ENCODE data around the gene CNR2. TPM values are rescaled to one million over a fixed set of nuclear protein-coding genes. Genes with fewer than 3 reads are reported as not detected.

Gene CNR2
- total RNA-seq, 1 donor from 2014 or later, result not detected

DNA sequence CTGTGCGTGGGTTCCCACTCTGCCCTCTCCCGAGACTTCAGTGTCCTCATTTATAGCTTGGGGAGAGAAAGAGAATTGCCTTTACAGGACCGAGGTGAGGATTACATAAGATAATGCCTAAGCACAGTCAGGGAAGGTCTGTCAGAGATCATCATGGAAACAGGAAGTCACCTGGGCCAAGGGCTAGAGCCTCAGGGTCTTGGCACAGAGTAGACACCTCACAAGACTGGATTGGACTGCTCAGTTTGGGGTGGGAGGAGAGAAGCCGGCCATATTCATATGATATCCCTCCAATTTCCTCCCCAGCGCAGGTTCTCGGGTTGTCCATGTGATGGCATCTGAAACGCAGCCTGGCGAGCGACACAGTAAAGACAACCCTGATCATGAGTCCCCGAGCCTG, 3.8 kb downstream of the CNR2 start:
- H3K27me3 ChIP-seq, result no peaks in the 10 kb centered on the region
- peaks cover 5% of the 10 kb centered on the region for H3K4me1 ChIP-seq
- no peaks in the 10 kb centered on the region for H3K36me3 ChIP-seq
- no peak overlapping the region for H3K4me3 ChIP-seq
- H3K27ac ChIP-seq, result no peak overlapping the region
- intact Hi-C loops (cut with DNase I), result no loop called here
- H3K9me3 ChIP-seq, result no peaks in the 10 kb centered on the region
- TF ChIP-seq POLR2A (IDR thresholded peaks at IDR 0.05) (no peak), POLR2AphosphoS5 (IDR thresholded peaks at IDR 0.05; ENCODE audit: insufficient read depth in 1 of 2, low read depth in 1 of 2) (no peak)
- TF ChIP-seq, protein P1, sequence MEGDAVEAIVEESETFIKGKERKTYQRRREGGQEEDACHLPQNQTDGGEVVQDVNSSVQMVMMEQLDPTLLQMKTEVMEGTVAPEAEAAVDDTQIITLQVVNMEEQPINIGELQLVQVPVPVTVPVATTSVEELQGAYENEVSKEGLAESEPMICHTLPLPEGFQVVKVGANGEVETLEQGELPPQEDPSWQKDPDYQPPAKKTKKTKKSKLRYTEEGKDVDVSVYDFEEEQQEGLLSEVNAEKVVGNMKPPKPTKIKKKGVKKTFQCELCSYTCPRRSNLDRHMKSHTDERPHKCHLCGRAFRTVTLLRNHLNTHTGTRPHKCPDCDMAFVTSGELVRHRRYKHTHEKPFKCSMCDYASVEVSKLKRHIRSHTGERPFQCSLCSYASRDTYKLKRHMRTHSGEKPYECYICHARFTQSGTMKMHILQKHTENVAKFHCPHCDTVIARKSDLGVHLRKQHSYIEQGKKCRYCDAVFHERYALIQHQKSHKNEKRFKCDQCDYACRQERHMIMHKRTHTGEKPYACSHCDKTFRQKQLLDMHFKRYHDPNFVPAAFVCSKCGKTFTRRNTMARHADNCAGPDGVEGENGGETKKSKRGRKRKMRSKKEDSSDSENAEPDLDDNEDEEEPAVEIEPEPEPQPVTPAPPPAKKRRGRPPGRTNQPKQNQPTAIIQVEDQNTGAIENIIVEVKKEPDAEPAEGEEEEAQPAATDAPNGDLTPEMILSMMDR (IDR thresholded peaks at IDR 0.05), result no peak
- DNase-seq (ENCODE audit: extremely low spot score in 2 of 2), result no peak

DNA sequence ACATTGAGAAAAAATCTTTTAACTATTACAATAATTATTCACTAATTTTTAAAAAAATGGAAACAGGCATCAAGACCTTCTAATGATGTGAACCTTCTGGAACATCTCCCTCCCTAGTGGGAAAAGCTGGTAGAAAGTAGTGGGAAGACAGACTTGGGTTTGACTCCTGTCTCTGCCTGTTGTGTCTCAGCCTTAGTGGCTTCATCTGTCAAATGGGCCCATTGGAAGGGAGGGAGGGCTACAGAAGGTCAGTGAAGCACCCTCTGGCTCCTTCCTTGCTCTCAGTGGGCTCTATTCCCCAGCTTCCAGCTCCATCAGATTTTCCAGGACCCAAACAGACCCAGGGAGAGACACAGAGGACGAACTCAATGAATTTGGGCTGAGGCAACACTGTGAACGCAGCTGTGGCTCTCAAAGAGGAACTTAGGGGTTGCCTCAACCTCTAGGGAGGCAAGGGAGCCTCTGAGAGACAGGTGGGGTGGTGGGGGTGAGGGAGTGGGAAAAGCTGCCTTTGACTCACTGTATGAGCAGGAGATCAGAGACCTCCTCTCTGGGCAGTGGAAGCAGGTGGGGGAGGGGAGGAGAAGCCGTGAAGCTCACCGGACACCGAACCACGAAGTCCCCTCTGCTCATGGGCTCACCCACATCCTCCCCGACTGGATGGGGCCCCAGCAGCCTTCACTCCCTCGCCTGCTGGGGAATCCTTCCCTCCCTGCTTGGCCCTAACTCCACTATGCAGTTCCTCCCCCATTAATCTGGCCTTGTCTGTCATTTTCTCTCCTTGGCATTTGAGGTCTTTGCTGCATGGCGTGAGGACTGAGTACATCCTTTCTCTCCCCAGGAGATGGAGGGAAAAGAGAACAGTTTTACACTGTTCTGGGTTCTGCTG, 4.5 kb downstream of the CNR2 start:
- Histone ChIP-seq H3K36me3 (no peaks in the 10 kb centered on the region), H3K4me1 (peaks cover 5% of the 10 kb centered on the region), H3K4me3 (no peak overlapping the region), H3K27me3 (no peaks in the 10 kb centered on the region), H3K27ac (no peak overlapping the region), H3K9me3 (no peaks in the 10 kb centered on the region)
- intact Hi-C loops (cut with DNase I), result no loop called here
- DNase-seq (ENCODE audit: extremely low spot score in 2 of 2), result no peak
- no peak for TF ChIP-seq POLR2A (IDR thresholded peaks at IDR 0.05)
- TF ChIP-seq, protein P1 (IDR thresholded peaks at IDR 0.05), result no peak
- TF ChIP-seq POLR2AphosphoS5 (IDR thresholded peaks at IDR 0.05; ENCODE audit: insufficient read depth in 1 of 2, low read depth in 1 of 2), result no peak

DNA sequence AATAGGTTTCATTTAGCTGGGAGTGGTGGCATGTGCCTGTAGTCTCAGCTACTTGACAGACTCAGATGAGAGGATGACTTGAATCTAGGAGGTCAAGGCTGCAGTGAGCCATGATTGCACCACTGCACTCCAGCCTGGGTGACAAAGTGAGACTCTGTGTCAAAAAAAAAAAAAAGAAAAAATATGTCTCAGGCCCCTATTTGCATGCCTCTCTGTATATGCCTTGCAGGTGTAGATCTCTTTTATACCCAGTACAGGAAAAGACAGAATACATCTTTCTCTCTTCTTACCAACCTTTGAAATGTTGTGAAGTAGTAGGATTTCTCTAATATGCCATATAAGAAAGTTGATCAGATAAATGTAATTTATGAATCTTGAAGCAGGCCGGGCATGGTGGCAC, 6.4 kb downstream of the CNR2 start:
- DNase-seq (ENCODE audit: extremely low spot score in 2 of 2), result no peak
- intact Hi-C loops (cut with DNase I), result no loop called here
- Histone ChIP-seq H3K27me3 (no peaks in the 10 kb centered on the region), H3K4me3 (no peak overlapping the region), H3K36me3 (no peaks in the 10 kb centered on the region), H3K9me3 (no peaks in the 10 kb centered on the region), H3K27ac (no peak overlapping the region), H3K4me1 (peaks cover 5% of the 10 kb centered on the region)
- TF ChIP-seq, protein P1 (IDR thresholded peaks at IDR 0.05), result no peak
- TF ChIP-seq POLR2A (IDR thresholded peaks at IDR 0.05), result no peak
- no peak for TF ChIP-seq POLR2AphosphoS5 (IDR thresholded peaks at IDR 0.05; ENCODE audit: insufficient read depth in 1 of 2, low read depth in 1 of 2)

DNA sequence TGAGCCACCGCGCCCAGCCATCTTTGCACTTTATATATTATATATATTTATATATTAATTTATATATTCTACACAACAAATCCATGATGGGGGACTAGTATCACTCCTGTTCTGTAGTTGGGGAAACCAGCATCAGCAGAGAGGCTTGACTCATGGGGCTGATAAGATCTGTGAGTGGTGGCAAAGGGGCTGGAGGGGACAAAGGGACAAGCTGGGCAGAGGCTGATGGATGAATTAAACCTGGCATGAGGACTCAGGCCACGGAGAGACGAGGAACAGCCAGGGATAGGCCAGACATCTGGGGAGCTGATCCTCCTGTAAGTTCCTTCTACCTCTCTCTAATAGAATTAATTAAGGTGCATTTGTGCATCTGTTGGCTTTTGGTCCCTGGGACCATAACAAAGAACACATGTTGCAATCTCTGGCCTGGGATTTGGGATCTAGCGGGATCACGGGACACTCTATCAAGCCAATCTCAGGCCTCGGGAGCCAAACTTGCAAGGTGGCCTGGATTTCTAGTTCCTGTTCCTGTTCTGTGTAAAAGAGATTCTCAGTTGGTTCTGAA, 7.6 kb downstream of the CNR2 start:
- no peaks in the 10 kb centered on the region for H3K9me3 ChIP-seq
- H3K4me3 ChIP-seq, result no peak overlapping the region
- no peaks in the 10 kb centered on the region for H3K36me3 ChIP-seq
- no peaks in the 10 kb centered on the region for H3K27me3 ChIP-seq
- no peak overlapping the region for H3K27ac ChIP-seq
- no peak for TF ChIP-seq POLR2A (IDR thresholded peaks at IDR 0.05)
- TF ChIP-seq, protein P1 (IDR thresholded peaks at IDR 0.05), result no peak
- no peak for TF ChIP-seq POLR2AphosphoS5 (IDR thresholded peaks at IDR 0.05; ENCODE audit: insufficient read depth in 1 of 2, low read depth in 1 of 2)
- DNase-seq (ENCODE audit: extremely low spot score in 2 of 2), result no peak
- intact Hi-C loops (cut with DNase I), result no loop called here
- peaks cover 5% of the 10 kb centered on the region for H3K4me1 ChIP-seq

Measured in vagina (tissue), 2 donors.